T-helper 1 cell (primary cell): ENCODE results near the gene LAMA2.

ENCODE experiments used
- DNase-seq, 5 donors: peaks; one replicate each; pipeline ENCODE4 v3.0.0-alpha.2; 2012 to 2020

The LAMA2 gene

GRCh38 chr6:129390900-129391299 is 508.0 kb downstream of the LAMA2 start:
- no peak for DNase-seq

- DNase-seq, result no peak
These were observed 510.7 kb downstream of the LAMA2 start for GRCh38 chr6:129393654-129394053.

GRCh38 chr6:129398764-129399163 is 515.8 kb downstream of the LAMA2 start:
- DNase-seq, result no peak

GRCh38 chr6:129402244-129402643 is 519.3 kb downstream of the LAMA2 start:
- no peak for DNase-seq

- no peak for DNase-seq
These were observed 528.2 kb downstream of the LAMA2 start for GRCh38 chr6:129411092-129411491.

- no peak for DNase-seq
These were observed 533.5 kb downstream of the LAMA2 start for GRCh38 chr6:129416337-129416990.

- DNase-seq, result no peak
These were observed 534.6 kb downstream of the LAMA2 start for GRCh38 chr6:129417416-129418086.

GRCh38 chr6:129419324-129419723 is 536.4 kb downstream of the LAMA2 start:
- no peak for DNase-seq

DNA sequence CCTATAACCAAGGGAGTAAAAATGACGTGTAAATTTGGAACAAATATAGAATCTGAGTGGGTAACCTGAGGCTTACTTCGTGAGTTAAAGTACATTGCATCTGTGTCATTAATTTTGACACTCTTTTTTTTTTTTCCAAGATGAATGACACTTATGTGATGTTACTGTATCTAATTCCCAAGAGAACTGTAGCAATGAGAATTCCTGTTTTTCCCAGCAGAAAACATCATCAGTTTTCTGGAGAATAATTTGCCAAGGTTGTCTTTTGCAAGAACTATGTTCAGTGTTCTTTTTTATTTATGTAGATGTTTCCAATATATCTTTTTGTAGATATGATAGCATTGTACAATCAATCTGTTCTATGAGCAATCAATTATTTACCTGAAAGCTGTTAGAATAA is 543.4 kb downstream of the LAMA2 start:
- no peak for DNase-seq

DNA sequence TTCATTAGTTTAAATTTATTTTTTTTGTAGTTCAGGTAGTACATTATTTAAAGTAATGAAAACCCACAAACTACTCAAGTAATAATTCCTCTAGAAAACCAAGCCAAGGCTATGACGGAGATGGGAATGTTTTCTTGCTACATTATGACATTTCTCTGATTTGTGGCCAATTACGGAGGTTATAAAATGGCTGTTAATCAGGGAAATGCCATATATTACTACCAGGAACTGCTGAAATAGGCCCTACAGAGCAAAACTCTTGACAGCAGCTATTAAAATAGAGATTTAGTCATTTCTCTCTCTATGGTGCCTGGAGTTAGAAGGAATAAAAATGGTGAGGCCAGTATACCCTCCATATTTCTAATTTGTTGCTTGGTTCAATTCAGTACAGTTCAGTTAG is 547.0 kb downstream of the LAMA2 start:
- no peak for DNase-seq

DNA sequence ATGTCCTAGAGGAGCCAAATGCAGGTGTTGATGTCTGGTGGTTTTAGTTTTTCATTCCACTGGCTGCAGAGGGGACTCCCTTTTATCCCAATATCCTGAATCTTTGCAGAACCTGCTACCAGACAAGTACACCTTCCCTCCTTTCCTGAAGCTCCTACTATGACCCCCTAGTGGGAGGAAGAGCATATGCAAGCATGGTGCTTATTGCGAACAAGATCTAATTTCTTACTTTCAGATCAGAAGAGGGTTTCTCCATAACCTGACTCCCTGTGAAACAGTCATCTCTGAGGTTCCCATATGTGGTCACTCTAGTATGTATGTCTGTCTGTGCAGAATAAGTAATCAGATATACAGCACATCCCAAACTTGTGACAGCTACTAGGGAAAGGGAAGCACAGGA is 549.8 kb downstream of the LAMA2 start:
- no peak for DNase-seq

GRCh38 chr6:129434091-129434490 is 551.2 kb downstream of the LAMA2 start:
- no peak for DNase-seq

DNA sequence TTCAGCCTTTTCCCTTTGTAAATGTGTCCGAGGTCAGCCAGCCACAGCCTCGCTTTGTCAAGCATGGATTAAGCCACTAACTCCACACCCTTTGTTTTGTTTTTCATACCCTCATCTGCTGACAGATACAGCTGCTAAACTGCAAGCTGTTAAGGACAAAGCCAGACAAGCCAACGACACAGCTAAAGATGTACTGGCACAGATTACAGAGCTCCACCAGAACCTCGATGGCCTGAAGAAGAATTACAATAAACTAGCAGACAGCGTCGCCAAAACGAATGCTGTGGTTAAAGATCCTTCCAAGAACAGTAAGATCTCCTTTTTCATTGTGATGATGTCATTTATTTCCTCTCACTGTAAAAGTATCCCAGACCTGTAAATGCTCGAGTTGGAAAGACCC is 557.8 kb downstream of the LAMA2 start:
- no peak for DNase-seq

DNA sequence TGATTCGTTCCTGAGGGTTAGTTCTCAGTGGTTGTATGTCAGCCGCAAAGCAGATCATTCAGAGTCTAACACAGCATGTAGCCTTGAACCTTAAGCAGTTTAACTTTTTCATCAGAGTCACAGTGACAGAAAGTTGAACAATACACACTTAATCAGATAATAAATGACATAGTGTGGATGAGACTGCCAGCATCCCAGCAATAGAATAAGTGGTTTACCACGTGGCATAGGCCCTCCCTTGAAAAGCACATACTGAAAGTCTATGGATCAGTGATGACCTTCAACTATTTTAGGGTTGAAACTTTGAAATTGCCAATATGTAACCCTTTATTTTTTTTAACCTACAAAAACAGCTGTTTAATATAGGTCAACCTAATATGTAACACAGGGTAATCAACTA is 561.7 kb downstream of the LAMA2 start:
- no peak for DNase-seq

DNA sequence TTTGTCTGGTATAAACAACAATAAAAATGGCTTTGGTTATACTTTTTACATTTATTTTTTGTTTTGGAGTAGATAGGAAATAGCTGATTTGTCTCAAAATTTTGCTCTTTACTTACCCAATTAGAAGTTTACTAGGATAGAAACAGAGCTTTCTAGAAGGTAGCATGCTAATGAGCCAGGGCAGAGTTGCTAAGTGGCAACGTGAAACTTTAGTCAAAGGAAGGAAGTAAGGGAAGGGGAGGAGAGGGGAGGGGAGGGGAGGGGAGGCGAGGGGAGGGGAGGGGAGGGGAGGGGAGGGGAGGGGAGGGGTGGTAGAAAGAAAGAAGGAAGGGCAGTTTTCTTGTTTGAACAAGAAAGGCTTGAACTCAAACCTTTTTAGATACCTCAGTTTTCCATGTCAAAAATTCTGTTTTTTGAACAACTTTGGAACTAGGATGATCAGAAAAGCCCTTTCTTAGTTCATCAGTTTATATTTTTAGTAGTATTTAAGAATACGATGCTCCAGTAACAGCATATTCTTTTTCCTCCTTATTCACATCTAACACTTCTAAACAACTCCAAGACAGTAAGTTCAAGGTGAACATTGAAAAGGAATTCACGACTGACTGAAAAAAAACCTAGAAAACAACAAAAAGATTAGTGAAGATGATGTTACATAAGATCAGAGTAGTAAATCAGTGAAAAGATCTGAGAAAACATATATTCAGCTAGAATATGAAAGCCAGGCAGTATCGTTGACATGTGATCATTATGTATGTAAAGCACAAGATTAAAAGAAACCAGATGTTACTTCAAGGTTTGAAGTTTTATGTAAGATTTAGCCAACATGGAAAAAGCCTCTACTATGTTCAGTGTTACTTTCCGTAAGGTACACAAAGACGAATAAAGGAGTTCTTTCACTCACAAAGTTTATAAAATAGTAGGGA is 563.6 kb downstream of the LAMA2 start:
- no peak for DNase-seq

- no peak for DNase-seq
These were observed 564.2 kb downstream of the LAMA2 start for GRCh38 chr6:129447198-129447565.

GRCh38 chr6:129448965-129449364 is 566.0 kb downstream of the LAMA2 start:
- peak in 1 of 5 donors; percentile 71 for DNase-seq

DNA sequence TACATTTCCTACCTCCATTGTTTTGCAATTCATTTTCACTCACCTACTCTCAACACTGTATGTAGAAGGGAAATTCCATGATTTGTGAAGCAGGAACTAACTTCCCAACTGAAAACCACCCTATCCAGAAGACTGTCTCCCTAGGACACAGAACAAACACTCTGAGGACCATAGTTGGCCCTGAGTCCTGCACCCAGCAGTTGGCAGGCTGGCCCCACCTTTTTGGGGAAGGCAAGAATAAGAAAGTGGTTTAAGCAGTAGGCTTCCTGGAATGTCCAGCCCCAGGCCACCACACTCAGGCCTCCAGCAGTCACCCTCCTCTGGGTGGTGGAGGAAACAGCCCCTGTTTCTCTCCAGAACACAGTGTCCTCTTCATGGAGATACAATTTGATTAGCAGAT is 568.2 kb downstream of the LAMA2 start:
- no peak for DNase-seq

DNA sequence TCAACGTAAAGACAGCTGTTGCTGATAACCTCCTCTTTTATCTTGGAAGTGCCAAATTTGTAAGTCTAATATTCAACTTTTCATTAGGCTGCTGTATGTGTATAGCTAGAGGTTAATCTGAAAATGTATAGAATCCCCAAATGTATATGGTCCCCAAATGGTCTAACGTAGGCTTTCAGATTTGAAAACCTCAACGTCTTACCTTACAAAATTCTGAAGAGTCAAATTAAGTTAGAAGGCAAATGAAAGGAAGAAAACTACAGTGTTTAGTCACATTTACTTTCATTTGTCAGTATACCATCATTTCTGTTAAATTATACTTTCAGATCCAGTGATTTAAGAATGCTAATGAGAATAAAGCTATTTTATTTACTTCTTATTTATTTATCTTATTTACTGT is 570.1 kb downstream of the LAMA2 start:
- DNase-seq, result peak in 1 of 5 donors; percentile 23

DNA sequence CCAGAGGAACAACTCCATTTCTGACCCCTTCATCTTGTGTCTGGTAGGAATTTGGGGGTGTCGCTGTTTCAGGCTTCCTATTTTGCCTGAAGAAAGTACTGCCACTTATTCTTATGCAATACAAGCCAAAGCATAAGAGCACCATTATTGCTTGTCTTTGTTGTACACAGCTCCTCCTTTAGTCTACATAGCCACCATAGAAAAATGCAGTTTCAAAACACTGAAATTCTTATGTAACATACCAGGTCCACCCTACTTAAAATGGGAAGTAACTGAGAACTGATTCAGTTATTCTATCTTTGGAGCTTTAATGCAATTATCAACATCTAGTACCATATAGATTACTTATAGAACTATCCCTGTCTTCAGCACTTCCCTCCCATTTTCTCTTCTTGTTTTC is 571.5 kb downstream of the LAMA2 start:
- no peak for DNase-seq

- no peak for DNase-seq
These were observed 572.3 kb downstream of the LAMA2 start for GRCh38 chr6:129455126-129455769.

GRCh38 chr6:129460221-129460620 is 577.3 kb downstream of the LAMA2 start:
- no peak for DNase-seq

GRCh38 chr6:129469070-129469662 is 586.2 kb downstream of the LAMA2 start:
- no peak for DNase-seq
